Tibial artery (tissue), 4 donors: ENCODE results near the gene NFAT5.

ENCODE experiments used
- DNase-seq, 2 donors: peaks; one replicate each; pipeline ENCODE4 v3.0.0-alpha.2; 2019
- H3K27ac ChIP-seq, 2 donors: fragments of 200-600 bp; sonication (generic) in 1 of 2; 1 replicate in 1 of 2; 2 replicates in 1 of 2; pipeline ENCODE4 v1.5.1; 2018 to 2019; ENCODE audit warnings: mild to moderate bottlenecking in 1 of 2
- H3K27me3 ChIP-seq, 2 donors: fragments of 200-600 bp; sonication (generic) in 1 of 2; one replicate each; pipeline versions ENCODE4 v1.5.1 to v1.6.0; 2016 to 2019
- H3K36me3 ChIP-seq, 3 donors: fragments of 200-600 bp; sonication (generic) in 2 of 3; one replicate each; pipeline ENCODE4 v1.5.1; 2016 to 2019; ENCODE audit warnings: mild to moderate bottlenecking in 2 of 3
- H3K4me1 ChIP-seq, 4 donors: fragments of 200-600 bp; sonication (generic) in 2 of 4; 1 replicate in 3 of 4; 2 replicates in 1 of 4; pipeline ENCODE4 v1.5.1; 2016 to 2019
- H3K4me3 ChIP-seq, 2 donors: fragments of 200-600 bp; sonication (generic) in 1 of 2; 1 replicate in 1 of 2; 2 replicates in 1 of 2; pipeline ENCODE4 v1.5.1; 2018 to 2019; ENCODE audit warnings: mild to moderate bottlenecking in 2 of 2
- H3K9me3 ChIP-seq, 3 donors: fragments of 200-600 bp; sonication (generic) in 1 of 3; one replicate each; pipeline ENCODE4 v1.5.1; 2016 to 2019
- intact Hi-C: fragments of 100-400 bp; cut with DNase I; formaldehyde crosslinking; loops from one replicate; pipeline ENCODE4 v1.15.0; 2023; ENCODE audit warnings: low total_unique reads
- TF ChIP-seq, protein P1 (sequence below), 2 experiments: fragments of 200-600 bp in 1 of 2; fragments of 450-650 bp in 1 of 2; IDR thresholded peaks; one replicate each; pipeline ENCODE4 v1.5.1; 2017 to 2019; ENCODE audit warnings: antibody characterized with exemption in 2 of 2, mild to moderate bottlenecking in 1 of 2, moderate library complexity in 1 of 2

NFAT5 gene

DNA sequence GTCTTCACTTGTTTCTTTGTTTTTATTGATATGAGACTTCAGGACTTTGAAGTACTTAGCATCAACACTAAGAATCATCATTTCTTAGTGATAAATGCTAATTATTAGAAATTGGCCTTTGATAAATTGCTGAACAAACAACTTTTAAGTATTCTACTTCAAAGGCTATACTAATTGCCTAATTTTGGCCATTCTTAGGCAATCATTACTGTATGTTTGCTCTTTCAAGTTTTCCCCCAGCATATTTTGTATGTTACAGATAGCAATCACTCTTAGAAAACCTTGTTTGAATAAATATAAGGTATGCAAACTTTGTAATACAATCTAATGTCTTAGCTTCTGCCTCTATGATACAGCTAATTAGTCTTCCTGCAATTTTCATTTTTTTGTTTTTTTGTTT lies 114.6 kb downstream of the NFAT5 start:
- Histone ChIP-seq H3K9me3 (no peaks in the 10 kb centered on the region), H3K27me3 (no peaks in the 10 kb centered on the region), H3K36me3 (peaks cover 58 to 90% (median 61%) of the 10 kb centered on the region in 3 donors), H3K4me1 (no peaks in the 10 kb centered on the region), H3K27ac (no peak overlapping the region), H3K4me3 (no peak overlapping the region)
- DNase-seq: no peak
- intact Hi-C loops: no loop called here
- TF ChIP-seq, protein P1, sequence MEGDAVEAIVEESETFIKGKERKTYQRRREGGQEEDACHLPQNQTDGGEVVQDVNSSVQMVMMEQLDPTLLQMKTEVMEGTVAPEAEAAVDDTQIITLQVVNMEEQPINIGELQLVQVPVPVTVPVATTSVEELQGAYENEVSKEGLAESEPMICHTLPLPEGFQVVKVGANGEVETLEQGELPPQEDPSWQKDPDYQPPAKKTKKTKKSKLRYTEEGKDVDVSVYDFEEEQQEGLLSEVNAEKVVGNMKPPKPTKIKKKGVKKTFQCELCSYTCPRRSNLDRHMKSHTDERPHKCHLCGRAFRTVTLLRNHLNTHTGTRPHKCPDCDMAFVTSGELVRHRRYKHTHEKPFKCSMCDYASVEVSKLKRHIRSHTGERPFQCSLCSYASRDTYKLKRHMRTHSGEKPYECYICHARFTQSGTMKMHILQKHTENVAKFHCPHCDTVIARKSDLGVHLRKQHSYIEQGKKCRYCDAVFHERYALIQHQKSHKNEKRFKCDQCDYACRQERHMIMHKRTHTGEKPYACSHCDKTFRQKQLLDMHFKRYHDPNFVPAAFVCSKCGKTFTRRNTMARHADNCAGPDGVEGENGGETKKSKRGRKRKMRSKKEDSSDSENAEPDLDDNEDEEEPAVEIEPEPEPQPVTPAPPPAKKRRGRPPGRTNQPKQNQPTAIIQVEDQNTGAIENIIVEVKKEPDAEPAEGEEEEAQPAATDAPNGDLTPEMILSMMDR (IDR thresholded peaks at IDR 0.05): no peak

DNA sequence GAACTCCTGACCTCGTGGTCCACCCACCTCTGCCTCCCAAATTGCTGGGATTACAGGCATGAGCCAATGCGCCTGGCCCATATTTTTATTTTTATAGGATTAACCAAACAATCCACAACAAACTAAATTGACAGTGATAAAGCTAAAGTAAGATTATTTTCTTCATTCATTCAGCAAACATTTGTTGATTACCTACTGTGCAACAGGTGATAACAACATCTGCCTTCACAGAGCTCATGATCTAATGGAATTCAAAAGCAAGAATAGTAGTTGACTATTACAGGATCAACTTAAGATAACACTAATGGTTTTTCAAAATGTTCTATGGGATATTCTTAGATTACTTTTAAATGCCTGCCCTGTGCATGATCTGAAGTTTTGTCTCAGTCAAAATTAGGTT lies 122.8 kb downstream of the NFAT5 start:
- DNase-seq: no peak
- intact Hi-C loops: no loop called here
- Histone ChIP-seq H3K27me3 (no peaks in the 10 kb centered on the region), H3K4me3 (no peak overlapping the region), H3K9me3 (no peaks in the 10 kb centered on the region), H3K4me1 (no peaks in the 10 kb centered on the region), H3K36me3 (peaks cover 30 to 78% (median 65%) of the 10 kb centered on the region in 3 donors), H3K27ac (no peak overlapping the region)
- TF ChIP-seq, protein P1 (IDR thresholded peaks at IDR 0.05): no peak

DNA sequence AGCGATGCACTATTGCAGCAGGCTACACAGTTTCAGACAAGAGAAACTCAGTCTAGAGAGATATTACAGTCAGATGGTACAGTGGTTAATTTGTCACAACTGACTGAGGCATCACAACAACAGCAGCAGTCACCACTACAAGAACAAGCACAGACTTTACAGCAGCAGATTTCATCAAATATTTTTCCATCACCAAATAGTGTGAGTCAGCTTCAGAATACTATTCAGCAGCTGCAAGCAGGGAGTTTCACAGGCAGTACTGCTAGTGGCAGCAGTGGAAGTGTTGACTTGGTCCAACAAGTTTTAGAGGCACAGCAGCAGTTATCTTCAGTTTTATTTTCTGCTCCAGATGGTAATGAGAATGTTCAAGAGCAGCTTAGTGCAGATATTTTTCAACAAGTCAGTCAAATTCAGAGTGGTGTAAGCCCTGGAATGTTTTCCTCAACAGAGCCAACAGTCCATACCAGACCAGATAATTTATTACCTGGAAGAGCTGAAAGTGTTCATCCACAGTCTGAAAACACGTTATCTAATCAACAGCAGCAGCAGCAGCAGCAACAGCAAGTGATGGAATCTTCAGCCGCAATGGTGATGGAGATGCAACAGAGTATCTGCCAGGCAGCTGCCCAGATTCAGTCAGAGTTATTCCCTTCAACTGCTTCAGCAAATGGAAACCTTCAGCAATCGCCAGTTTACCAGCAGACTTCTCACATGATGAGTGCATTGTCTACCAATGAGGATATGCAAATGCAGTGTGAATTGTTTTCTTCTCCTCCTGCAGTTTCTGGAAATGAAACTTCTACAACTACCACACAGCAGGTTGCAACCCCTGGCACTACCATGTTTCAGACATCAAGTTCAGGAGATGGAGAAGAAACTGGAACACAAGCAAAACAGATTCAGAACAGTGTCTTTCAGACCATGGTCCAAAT lies 126.5 kb downstream of the NFAT5 start:
- Histone ChIP-seq H3K27me3 (no peaks in the 10 kb centered on the region), H3K9me3 (no peaks in the 10 kb centered on the region), H3K4me3 (no peak overlapping the region), H3K27ac (no peak overlapping the region), H3K36me3 (peaks cover 62 to 71% (median 66%) of the 10 kb centered on the region in 3 donors), H3K4me1 (no peaks in the 10 kb centered on the region)
- intact Hi-C loops: no loop called here
- TF ChIP-seq, protein P1 (IDR thresholded peaks at IDR 0.05): no peak
- DNase-seq: no peak

DNA sequence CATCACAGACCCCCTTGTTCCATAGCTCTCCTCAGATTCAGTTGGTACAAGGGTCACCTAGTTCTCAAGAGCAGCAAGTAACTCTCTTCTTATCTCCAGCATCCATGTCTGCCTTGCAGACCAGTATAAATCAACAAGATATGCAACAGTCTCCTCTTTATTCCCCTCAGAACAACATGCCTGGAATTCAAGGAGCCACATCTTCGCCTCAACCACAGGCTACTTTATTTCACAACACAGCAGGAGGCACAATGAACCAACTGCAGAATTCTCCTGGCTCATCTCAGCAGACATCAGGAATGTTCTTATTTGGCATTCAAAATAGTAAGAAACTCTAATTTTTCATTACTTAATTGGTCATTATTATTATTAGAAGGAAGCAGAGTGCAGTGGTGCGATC lies 128.2 kb downstream of the NFAT5 start:
- Histone ChIP-seq H3K27ac (no peak overlapping the region), H3K9me3 (no peaks in the 10 kb centered on the region), H3K4me1 (no peaks in the 10 kb centered on the region), H3K27me3 (no peaks in the 10 kb centered on the region), H3K36me3 (peaks cover 60 to 70% (median 69%) of the 10 kb centered on the region in 3 donors), H3K4me3 (no peak overlapping the region)
- intact Hi-C loops: no loop called here
- no peak for DNase-seq
- TF ChIP-seq, protein P1 (IDR thresholded peaks at IDR 0.05): no peak

DNA sequence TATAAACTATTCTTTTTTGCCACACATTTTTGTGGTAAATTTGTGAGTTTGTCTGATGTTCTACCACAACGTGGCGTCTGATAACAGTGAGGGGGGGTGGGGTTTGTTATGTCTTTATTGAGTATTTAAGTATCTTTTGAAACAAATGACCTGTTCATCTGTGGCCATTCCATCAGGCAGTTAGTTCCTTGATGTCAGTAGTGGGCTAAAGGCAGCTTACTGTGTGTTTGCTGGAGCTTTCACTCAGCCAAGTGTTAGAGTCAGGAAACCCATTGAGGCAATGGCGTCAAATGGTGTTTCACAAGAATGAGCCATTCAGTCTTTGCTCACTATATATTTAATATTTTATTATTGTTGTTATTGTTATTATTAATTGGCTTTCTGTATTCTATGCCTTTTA lies 132.6 kb downstream of the NFAT5 start:
- Histone ChIP-seq H3K4me3 (no peak overlapping the region), H3K4me1 (no peaks in the 10 kb centered on the region), H3K27me3 (no peaks in the 10 kb centered on the region), H3K9me3 (no peaks in the 10 kb centered on the region), H3K27ac (no peak overlapping the region), H3K36me3 (peaks cover 36 to 43% (median 42%) of the 10 kb centered on the region in 3 donors)
- no peak for DNase-seq
- intact Hi-C loops: no loop called here
- TF ChIP-seq, protein P1 (IDR thresholded peaks at IDR 0.05): no peak
